Measurements from ENCODE around the gene POLE.

The POLE gene

GRCh38 chr12:132651444-132652100 lies 35.6 kb downstream of the POLE start:
- no peak for DNase-seq (ENCODE audit: low read depth in 2 of 2)

DNA sequence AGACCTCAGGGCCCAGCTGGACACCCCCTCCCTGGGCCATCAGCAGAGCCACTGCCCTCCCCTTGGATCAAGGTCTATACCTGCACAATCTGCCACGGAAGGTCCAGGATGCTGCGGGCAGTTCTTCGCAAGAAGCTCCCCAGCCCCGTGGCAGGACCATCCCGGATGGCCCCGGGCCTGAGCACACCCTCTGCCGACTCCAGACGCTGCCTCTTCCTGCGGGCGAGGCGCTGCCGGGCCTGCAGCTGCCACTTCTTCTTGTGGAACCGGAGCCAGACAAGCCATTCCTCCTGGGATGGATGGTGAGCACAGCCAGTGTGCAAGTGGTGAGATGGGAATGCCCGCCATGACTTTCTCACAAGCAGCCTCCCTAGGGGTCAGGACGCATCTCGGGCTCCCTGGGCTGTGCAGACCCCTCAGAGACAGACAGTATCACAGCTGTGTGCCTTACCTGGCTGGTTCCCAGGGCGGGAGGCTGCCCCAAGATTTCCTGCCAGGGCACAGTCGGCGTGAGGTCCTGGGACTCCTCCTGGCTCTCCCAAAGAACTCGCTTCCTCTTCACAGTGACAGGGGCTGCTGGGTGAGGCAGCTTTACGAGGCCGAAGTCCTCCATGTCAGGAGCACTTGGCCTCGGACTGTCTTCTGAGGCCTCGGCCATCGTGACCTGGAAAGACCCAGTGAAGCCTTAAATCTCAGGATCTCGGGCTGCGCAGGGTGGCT lies 37.8 kb downstream of the POLE start:
- DNase-seq (ENCODE audit: low read depth in 2 of 2), result no peak

DNA sequence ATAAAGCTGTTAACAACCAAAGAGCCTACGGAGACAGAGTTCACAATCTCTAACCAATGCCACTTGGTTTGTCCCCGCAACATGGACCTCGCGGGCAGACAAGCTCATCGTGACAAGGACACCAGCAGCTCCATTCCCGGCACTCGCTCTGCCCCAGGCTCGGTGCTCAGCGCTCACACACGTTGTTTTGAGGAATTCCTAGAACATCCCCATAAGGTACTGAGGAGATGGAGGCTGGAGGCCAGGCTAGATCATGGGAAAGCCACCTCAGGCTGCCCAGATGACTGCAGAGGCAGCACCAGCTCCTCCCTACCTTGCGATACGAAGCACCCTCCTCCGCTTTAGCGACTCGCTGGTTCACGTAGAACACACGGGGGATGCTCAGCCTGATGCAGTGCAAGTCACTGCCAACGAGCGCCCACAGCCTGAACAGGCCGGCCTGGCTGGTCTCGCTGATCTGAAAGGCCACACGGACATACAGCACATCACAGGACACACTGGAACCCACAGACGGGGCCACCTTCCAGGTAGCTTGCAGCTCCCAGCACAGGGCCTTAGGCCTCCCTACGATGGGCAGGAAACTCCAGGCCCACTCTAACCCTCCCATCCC lies 38.4 kb downstream of the POLE start:
- no peak for DNase-seq (ENCODE audit: low read depth in 2 of 2)

- DNase-seq (ENCODE audit: low read depth in 2 of 2), result no peak
These were observed 39.3 kb downstream of the POLE start for GRCh38 chr12:132647858-132648257.

- no peak for DNase-seq (ENCODE audit: low read depth in 2 of 2)
These were observed 40.3 kb downstream of the POLE start for GRCh38 chr12:132646850-132647249.

DNA sequence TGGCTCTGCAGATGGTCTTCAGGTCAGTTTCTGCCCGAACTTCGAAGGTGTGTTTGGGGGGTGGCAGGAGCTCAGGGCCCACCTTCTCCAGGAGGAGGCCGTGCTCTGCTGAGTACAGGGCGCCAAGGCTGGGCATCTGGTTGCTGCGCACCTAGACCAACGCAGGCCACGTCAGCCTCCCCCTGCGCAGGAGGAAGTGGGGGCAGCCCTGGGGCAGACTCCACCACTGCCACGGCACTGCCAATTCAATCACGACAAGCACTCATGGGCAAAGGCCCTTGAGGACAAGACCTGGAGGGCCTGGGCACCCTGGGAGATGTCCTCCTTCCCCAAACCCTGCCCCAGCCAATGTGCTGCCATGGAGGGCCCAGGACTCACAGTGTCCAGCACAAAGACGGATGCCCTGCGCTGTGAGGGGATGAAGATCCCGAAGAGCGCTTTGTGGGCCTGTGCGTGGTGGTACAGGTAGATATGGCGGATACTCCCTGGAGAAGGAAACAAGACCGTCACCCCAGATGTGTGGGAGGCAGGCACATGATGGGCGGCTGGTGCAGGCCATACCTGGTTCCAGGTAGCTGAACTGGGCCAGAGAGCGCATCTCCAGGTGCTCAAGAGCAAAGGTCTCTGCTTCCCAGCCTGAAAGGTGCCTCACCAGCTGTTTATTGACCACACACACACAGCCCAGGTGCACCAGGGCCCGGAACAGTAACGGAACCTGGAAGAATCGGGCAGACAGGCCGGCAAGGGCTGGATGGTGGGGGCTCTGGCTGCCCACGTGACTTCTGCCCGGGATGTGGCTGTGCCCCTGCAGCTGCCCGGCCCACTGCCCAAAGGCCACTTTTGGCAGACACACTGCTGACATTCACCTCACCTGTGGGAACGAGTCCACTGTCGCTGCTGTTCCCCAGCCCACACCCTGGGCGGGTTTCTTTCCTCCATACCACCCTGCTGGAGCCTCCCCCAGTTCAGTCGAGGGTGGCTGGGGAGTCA lies 44.0 kb downstream of the POLE start:
- DNase-seq (ENCODE audit: low read depth in 2 of 2), result no peak

- no peak for DNase-seq (ENCODE audit: low read depth in 2 of 2)
These were observed 45.1 kb downstream of the POLE start for GRCh38 chr12:132641811-132642650.

DNA sequence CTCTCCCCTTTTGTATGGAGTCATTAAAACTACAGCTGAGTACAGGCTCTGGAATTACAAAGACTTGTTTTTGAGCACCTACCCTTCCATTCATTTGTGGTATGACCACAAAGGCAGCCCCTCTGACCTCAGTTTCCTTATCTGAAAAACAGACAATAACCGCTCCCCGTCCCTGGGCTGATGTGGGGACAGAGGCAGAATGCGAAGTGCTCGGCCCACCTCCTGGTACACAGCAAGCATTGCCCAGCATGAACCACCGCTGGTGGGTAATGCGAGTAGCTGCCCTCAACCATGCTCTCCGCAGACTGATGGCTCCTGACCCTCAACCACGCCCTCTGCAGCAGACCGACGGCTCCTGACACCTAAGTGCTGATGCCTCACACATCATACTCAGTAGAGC lies 46.2 kb downstream of the POLE start:
- DNase-seq (ENCODE audit: low read depth in 2 of 2), result no peak

DNA sequence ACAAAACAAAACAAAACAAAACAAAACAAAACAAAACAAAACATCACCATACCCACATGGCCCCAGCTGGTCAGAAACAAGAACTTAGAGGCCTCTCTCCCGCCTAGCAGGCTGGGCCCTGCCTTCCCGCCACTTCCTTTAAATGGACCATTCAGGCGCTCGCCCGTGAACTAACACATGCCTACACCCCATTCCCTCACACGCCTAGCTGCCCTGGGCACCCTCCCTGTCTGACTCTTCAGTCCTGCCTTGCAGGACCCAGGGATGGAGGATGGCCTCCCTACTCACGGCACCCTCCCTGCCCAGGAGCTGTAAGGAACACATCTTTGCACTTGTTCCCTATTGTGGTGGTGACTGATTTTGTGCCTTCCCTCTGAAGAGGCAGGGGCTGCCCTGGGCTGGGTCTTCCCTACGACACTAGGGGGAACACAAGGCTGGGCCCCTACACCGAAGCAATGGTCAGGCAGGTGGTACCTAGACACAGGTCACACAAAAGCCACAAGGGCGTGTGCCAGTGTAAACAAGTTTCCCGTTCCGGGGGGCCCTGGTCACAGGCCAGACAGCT lies 47.1 kb downstream of the POLE start:
- no peak for DNase-seq (ENCODE audit: low read depth in 2 of 2)

GRCh38 chr12:132638541-132639408 lies 48.4 kb downstream of the POLE start:
- DNase-seq (ENCODE audit: low read depth in 2 of 2), result no peak

DNA sequence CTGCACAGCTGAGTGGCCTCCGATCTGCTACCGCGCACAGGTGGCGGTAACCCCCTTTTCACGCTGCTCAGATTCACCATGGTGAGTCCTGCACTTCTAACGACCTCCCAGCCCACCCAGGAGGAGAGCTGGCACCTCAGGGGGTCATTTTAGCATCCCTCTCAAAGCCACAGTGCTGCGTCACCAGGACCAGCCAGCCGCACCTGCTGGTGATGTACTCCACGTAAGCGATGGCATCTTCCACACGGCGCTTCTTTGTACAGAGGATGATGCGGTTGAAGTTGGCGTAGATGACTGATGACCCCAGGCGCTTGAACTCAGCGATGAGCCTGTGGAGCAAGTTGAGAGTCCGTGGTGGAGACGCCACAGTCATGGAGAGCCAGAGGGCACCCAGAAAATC lies 49.3 kb downstream of the POLE start:
- no peak for DNase-seq (ENCODE audit: low read depth in 2 of 2)

DNA sequence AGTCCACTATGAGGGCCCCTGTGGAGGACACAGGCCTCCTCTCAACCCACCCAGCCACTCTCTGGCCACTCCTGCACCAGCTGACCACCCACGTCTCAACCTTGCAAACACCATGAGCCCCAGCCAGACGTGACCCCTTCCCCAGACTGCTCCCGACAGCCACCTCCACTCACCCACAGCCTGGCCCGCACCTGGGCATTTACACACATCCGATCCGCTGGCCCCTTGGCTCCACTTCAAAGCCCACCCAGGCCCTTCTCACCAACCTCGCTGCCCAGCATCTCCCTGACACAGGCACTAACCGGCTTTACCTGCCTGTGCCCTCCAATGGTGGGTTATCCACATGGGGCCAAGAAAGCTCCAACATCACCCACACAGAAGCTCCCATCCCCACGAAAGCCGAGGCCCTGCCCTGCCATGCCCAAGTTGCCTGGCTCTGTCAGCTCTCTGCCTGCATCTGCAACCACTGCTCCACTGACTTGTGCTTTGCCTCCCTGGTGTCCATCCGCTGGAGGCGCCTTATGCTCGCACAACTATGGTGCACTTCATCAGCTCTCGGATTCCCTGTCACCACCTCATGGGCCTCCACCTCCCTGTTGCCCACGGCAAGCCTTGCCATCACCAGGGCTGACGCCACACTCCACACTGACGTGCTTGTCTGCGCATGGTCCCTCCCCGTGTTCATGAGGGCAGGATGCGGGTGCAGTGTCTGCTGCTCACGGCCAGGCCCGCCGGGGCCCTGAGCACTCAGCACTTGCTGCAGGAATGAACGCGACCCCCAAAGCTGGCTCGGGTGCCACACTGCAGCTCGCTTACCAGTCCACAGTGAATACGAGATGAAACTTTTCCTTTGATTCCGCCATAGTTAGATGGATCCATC lies 51.8 kb downstream of the POLE start:
- DNase-seq (ENCODE audit: low read depth in 2 of 2), result no peak

DNA sequence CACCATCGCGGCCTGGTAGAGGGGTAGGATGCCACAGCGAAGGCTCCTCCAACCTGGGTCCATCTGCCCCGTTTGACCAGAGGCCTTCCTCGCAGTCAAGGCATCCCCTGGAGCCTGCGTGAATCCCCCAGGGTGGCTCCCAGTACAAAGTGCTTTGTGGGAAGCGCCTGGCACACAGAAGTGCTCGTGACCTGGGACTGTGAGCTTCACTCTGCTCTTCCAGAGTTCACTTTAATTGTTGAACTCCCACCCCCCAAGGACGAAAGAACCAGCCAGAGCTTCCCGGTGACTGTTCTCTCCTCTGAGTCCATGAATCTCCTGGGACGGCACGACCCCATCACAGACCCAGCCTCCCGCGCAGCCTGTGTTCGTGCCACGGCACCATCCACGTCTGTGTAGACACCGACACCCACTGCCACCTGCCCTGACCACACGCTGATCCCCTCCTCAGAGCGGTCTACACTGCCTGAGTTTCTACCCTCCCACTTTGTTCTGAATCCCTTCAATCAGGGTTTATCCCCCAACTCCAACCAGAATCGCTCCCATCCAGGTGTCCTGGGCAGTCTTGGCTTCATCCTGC lies 52.6 kb downstream of the POLE start:
- no peak for DNase-seq (ENCODE audit: low read depth in 2 of 2)

GRCh38 chr12:132633901-132634300 lies 53.2 kb downstream of the POLE start:
- DNase-seq (ENCODE audit: low read depth in 2 of 2), result no peak

DNA sequence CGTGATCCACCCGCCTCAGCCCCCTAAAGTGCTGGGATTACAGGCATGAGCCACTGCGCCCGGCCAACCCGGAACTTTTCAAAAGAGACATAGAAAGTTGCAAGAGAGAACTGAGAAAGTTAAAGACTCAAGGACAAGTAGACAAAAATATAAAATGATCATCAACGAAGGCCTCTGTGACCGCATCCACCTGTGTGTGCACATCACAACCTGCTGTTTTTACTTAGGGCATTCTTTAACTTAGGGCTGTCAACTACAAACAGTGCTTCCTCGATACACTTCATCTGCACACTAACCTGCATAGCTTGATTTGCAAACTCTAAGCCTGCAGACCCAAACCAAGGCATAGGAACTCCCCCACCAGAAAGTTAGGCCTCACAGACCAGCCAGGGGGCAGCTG lies 53.7 kb downstream of the POLE start:
- DNase-seq (ENCODE audit: low read depth in 2 of 2), result no peak

DNA sequence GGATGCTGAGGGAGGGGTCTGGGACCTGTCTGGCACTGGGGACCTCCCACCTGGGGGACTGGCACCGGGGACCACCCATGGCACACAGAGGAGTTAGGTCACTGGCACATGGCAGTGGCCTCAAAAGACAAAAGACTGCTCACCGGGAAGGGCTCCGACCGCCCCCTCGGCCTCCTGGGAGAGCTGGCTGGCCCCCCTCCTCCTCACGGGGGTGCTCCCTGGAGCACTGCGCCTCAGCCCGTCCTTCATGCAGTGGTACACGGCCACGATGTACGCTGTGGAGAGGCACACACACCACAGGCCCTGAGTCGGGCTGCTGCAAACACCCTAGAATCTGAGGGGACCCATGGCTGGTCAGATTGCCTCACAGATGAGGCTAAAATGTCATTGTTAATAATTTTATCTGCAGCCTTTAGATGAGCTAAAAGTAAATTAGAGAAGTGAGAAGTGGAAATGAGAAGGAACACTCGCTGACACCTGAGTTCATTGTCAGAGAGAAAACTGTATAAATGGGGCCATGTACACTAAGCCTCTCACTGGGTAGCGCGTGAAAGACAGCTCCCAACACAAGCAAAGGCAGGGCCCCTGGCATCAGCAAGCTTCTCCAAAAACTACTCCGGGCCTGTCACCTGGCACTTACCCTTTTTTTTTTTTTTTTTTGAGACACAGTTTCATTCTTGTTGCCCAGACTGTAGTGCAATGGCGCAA lies 54.5 kb downstream of the POLE start:
- DNase-seq (ENCODE audit: low read depth in 2 of 2), result no peak

DNA sequence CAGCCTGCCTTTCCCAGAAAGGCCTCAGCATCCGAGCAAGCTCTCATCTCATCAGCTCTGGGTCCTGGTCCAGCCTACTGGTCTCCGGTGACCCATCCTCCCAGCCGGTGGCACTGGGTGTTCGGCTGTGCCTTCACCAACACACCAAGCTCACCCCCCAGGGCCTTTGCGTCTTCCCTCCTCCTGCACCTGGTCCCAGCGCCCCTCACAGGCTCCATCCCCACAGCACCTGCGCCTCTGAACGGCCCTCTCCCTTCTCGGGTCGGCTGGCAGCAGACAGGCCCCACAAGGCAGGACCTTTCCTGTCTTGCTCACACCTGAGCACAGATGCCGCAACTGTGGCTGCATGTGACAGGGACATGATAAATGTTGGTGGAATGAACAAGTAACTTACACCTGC lies 55.5 kb downstream of the POLE start:
- DNase-seq (ENCODE audit: low read depth in 2 of 2), result no peak

DNA sequence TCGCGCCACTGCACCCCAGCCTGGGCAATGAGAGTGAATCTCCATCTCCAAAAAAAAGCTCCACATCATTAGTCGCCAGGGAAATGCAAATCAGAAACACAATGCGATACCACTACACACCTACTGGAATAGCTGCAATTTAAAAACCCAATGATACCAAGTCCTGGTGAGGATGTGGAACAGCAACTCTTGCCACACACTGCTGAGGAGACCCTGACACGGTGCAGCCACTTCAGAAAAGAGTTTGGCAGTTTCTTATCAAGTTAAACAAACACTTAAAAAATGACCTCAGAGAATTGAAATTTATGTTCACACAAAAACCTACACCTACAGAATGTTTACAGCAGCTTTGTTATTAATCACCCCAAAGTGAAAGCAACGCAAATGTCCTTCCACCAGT lies 56.5 kb downstream of the POLE start:
- no peak for DNase-seq (ENCODE audit: low read depth in 2 of 2)
